Tibial nerve (tissue), 4 donors: Measurements from ENCODE around the gene OLFM1. TPM values are rescaled to one million over a fixed set of nuclear protein-coding genes. Genes with fewer than 3 reads are reported as not detected.

ENCODE experiments used
- DNase-seq, 2 donors: peaks; one replicate each; pipeline ENCODE4 v3.0.0-alpha.2; 2019; ENCODE audit warnings: low spot score in 2 of 2
- H3K27ac ChIP-seq, 4 donors: fragments of 200-600 bp; sonication (generic) in 3 of 4; one replicate each; pipeline ENCODE4 v1.5.1; 2017 to 2019; ENCODE audit warnings: mild to moderate bottlenecking in 1 of 4
- H3K27me3 ChIP-seq, 2 donors: fragments of 200-600 bp; sonication (generic) in 1 of 2; one replicate each; pipeline versions ENCODE4 v1.5.1 to v1.6.0; 2017 to 2019
- H3K36me3 ChIP-seq, 3 donors: fragments of 200-600 bp; sonication (generic); one replicate each; pipeline ENCODE4 v1.5.1; 2018 to 2019
- H3K4me1 ChIP-seq, 4 donors: fragments of 200-600 bp; sonication (generic) in 3 of 4; one replicate each; pipeline ENCODE4 v1.5.1; 2017 to 2019
- H3K4me3 ChIP-seq, 4 donors: fragments of 200-600 bp; sonication (generic) in 3 of 4; one replicate each; pipeline ENCODE4 v1.5.1; 2017 to 2019; ENCODE audit warnings: mild to moderate bottlenecking in 1 of 4, moderate library complexity in 1 of 4
- H3K9me3 ChIP-seq, 4 donors: fragments of 200-600 bp; sonication (generic) in 3 of 4; one replicate each; pipeline ENCODE4 v1.5.1; 2017 to 2019
- CTCF ChIP-seq, 5 experiments: fragments of 200-600 bp in 3 of 5; fragments of 450-650 bp in 2 of 5; sonication (generic) in 3 of 5; IDR thresholded peaks; one replicate each; pipeline ENCODE4 v1.5.1; 2016 to 2019; ENCODE audit warnings: antibody characterized with exemption in 5 of 5, mild to moderate bottlenecking in 3 of 5, moderate library complexity in 2 of 5
- EP300 ChIP-seq, 2 donors: sonication (generic); formaldehyde crosslinking; IDR thresholded peaks; one replicate each; pipeline ENCODE4 v1.6.1; 2017; ENCODE audit warnings: antibody characterized with exemption in 2 of 2, mild to moderate bottlenecking in 1 of 2
- POLR2A ChIP-seq, 2 donors: fragments of 450-650 bp; IDR thresholded peaks; one replicate each; pipeline ENCODE4 v1.6.1; 2017; ENCODE audit warnings: antibody characterized with exemption in 2 of 2, mild to moderate bottlenecking in 2 of 2, moderate library complexity in 2 of 2
- WGBS, 2 donors: methylation state at CpG; one replicate each; pipeline ENCODE4 v1.1.5; 2018; 5-methylcytosine and 5-hydroxymethylcytosine counted together
- total RNA-seq, 4 donors: library from RNA; depleted of rRNA; stranded (reverse); fragments of >200 nt; gene quantifications; one replicate each; pipeline ENCODE4 v1.1.0, GENCODE V29; 2016

Gene OLFM1
- total RNA-seq, 4 donors from 2014 or later = 30.3 to 63.8 (median 38.3) TPM

DNA sequence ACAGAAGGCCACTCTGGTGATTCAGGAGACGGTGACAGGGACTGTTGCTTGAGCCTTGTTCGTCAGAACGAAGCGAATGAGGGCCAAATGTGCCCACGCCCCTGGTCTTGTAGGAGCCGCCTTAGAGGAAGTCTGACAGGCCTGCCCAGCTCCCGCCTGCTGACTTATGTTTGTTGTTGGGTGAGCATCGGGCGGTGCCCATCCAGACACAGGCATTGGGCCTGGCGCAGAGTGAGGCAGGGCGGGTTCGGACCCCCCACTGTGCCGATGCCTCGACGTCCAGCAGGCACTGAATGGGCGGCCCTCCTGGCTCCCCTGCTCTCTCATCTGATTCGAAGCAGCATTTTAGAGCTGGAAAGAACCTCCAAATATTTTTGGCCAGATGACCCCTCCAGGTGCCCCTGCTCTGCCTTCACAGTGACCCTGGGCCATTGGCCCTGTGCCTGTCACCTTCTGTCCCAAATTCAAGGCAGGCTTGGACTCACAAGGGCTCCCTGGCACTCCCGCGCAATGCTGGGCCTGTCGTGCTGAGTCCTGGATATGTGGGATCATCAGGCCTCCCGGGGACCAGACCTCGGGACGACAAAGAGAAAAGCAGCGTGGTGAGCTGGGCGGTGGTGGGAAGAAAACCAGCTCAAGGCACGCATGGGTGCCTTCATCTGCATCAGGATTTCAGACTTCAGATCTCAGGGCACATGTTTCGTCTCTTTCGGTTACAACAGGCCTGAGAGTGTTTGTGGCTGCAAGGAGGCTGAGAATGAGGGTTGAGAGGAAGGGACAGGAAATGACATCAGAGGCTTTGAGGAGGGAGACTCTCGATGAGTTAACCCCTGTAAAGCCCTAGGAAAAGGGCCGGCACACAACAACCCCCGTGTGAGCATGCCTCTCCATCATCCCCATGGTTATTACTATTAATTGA is 37.1 kb upstream of the OLFM1 start:
- H3K4me1 ChIP-seq = no peaks in the 10 kb centered on the region
- WGBS, 2 donors = 77 to 81% methylated on average over 31 of the region's 31 CpGs
- H3K27me3 ChIP-seq = no peaks in the 10 kb centered on the region
- H3K27ac ChIP-seq = no peak overlapping the region
- H3K4me3 ChIP-seq = no peak overlapping the region
- peaks cover 0 to 15% (median 0%) of the 10 kb centered on the region in 4 donors for H3K9me3 ChIP-seq
- no peaks in the 10 kb centered on the region for H3K36me3 ChIP-seq
- DNase-seq = no peak
- TF ChIP-seq CTCF (IDR thresholded peaks at IDR 0.05) (no peak), POLR2A (IDR thresholded peaks at IDR 0.05) (no peak), EP300 (IDR thresholded peaks at IDR 0.05) (no peak)

DNA sequence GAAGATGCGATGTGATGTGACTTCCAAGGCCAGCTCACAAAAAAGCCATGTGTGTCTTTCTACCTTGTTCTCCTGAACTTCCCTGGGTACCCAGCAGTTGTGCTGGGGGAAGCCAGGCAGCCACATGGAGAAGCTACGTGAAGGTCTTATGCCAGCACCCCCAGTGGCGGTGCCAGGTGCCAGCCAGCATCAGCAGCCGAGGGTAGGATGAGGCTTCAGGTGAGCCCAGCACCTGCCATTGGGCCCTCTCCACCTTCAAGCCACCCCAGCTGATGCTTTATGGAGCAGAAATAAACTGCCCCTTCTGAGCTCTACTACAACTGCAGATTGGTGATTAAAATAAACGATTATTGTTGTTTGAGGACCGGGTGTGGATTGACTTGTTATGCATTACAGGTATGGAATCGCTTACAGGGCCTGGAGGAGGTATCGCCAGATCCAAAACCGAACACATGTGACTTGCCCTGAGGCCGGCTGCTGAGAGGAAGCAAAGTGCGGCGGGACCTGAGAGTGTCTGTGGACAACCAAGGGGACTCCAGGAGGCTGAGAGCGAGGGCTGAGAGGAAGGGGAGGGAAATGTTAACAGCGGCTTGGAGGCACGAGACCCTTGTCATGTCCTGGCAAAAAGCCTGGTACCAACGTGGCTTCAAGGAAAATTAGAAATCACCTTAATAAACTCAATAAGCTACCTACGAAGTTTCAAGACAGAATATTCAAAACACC is 36.0 kb upstream of the OLFM1 start:
- Histone ChIP-seq H3K27ac (no peak overlapping the region), H3K4me1 (no peaks in the 10 kb centered on the region), H3K27me3 (no peaks in the 10 kb centered on the region), H3K4me3 (no peak overlapping the region), H3K36me3 (no peaks in the 10 kb centered on the region), H3K9me3 (peaks cover 0 to 15% (median 0%) of the 10 kb centered on the region in 4 donors)
- DNase-seq = no peak
- TF ChIP-seq POLR2A (IDR thresholded peaks at IDR 0.05) (no peak), EP300 (IDR thresholded peaks at IDR 0.05) (no peak), CTCF (IDR thresholded peaks at IDR 0.05) (no peak)
- WGBS, 2 donors = 84 to 90% methylated on average over 15 to 17 of the region's 17 CpGs

DNA sequence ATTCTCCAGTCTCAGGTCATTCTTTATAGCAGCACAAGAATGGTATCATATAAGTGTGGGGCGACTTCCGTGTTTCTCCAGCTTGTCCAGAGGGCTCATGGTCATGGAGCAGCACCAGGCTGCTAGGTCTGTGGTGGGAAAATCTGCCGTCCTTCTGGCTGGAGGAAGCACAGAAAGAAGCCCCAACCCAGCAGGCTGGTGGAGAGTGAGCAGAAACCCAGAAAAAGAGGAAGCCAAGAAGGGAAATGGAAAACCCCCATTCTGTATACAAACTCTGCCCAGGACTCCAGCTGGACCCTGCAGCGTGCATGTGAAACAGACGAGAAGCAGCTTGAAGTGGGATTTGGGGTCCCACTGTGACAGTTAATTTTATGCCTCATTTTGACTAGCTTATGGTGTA is 34.3 kb upstream of the OLFM1 start:
- no peaks in the 10 kb centered on the region for H3K27me3 ChIP-seq
- H3K36me3 ChIP-seq = no peaks in the 10 kb centered on the region
- TF ChIP-seq POLR2A (IDR thresholded peaks at IDR 0.05) = no peak
- TF ChIP-seq CTCF (IDR thresholded peaks at IDR 0.05) = no peak
- no peak for TF ChIP-seq EP300 (IDR thresholded peaks at IDR 0.05)
- H3K27ac ChIP-seq = no peak overlapping the region
- H3K9me3 ChIP-seq = peaks cover 0 to 15% (median 0%) of the 10 kb centered on the region in 4 donors
- H3K4me3 ChIP-seq = no peak overlapping the region
- WGBS, 2 donors = 76 to 79% methylated on average over 5 of the region's 5 CpGs
- peak in 1 of 2 donors; percentile 3 for DNase-seq
- H3K4me1 ChIP-seq = no peaks in the 10 kb centered on the region

GRCh38 chr9:135055181-135055580 is 32.3 kb upstream of the OLFM1 start:
- Histone ChIP-seq H3K36me3 (no peaks in the 10 kb centered on the region), H3K4me1 (no peaks in the 10 kb centered on the region), H3K27ac (no peak overlapping the region), H3K27me3 (no peaks in the 10 kb centered on the region), H3K4me3 (no peak overlapping the region), H3K9me3 (peaks cover 0 to 15% (median 0%) of the 10 kb centered on the region in 4 donors)
- TF ChIP-seq POLR2A (IDR thresholded peaks at IDR 0.05) (no peak), EP300 (IDR thresholded peaks at IDR 0.05) (no peak), CTCF (IDR thresholded peaks at IDR 0.05) (no peak)
- 81 to 82% methylated on average over 3 of the region's 3 CpGs for WGBS, 2 donors
- DNase-seq = no peak

DNA sequence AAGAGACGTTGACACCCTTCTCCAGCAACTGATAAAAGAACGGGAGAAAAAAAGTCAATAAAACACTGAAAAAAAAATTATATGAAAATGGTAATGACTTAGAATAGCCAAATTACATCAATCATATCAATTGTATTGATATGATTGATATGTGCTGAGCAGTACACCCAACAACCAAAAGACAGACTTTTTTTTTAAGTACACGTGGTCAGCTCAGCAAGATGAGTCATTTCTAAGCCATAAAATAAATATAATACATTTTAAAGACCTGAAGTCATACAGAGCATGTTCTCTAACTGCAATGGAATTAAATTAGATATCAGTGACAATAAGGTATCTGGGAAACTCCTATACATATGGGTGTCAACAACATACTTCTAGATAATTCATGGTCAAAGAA is 30.9 kb upstream of the OLFM1 start:
- 65 to 74% methylated on average over 3 of the region's 3 CpGs for WGBS, 2 donors
- no peak for DNase-seq
- no peak for TF ChIP-seq EP300 (IDR thresholded peaks at IDR 0.05)
- no peak for TF ChIP-seq CTCF (IDR thresholded peaks at IDR 0.05)
- TF ChIP-seq POLR2A (IDR thresholded peaks at IDR 0.05) = no peak
- Histone ChIP-seq H3K9me3 (peaks cover 0 to 15% (median 0%) of the 10 kb centered on the region in 4 donors), H3K36me3 (no peaks in the 10 kb centered on the region), H3K27me3 (peaks cover 0 to 11% of the 10 kb centered on the region in 2 donors), H3K4me3 (no peak overlapping the region), H3K27ac (no peak overlapping the region), H3K4me1 (no peaks in the 10 kb centered on the region)
